Astrocyte of the spinal cord (primary cell): Measurements from ENCODE around the gene YY1.
"Not testable (repeated sequence)": the region's sequence is repeated elsewhere in the genome, so short reads cannot be mapped to it uniquely, and the experiment has no call there.

Experiments used
- DNase-seq: peaks from one replicate; pipeline ENCODE4 v3.0.0; 2011; ENCODE audit warnings: low read depth, low spot score
- H3K4me3 ChIP-seq: 2 replicates; pipeline ENCODE4 v1.5.1; 2011; ENCODE audit warnings: low read depth, mild to moderate bottlenecking, low read length, moderate library complexity
- CTCF ChIP-seq: IDR thresholded peaks from 2 replicates; pipeline ENCODE4 v1.5.1; 2012; ENCODE audit warnings: low read depth, mild to moderate bottlenecking, low read length, inconsistent platforms
- in situ Hi-C: cut with HindIII; loops from 2 replicates; pipeline ENCODE4 v1.10.0; 2017; ENCODE audit warnings: low sequenced_read_pairs

YY1 gene

GRCh38 chr14:100199240-100199860 lies 39.6 kb upstream of the YY1 start:
- no peak for DNase-seq
- no peak overlapping the region for H3K4me3 ChIP-seq
- in situ Hi-C loops = no loop called here
- TF ChIP-seq CTCF = no peak

- TF ChIP-seq CTCF = no peak
- in situ Hi-C loops = no loop called here
- DNase-seq = no peak
Measured at GRCh38 chr14:100200311-100200710, 38.6 kb upstream of the YY1 start.

GRCh38 chr14:100201701-100202100 lies 37.2 kb upstream of the YY1 start:
- in situ Hi-C loops = no loop called here
- no peak for DNase-seq
- TF ChIP-seq CTCF = no peak
- H3K4me3 ChIP-seq = no peak overlapping the region

More at GRCh38 chr14:100200311-100200710, 38.6 kb upstream of the YY1 start:
- H3K4me3 ChIP-seq = no peak overlapping the region

GRCh38 chr14:100202712-100203111 lies 36.2 kb upstream of the YY1 start:
- DNase-seq = no peak
- no peak overlapping the region for H3K4me3 ChIP-seq
- no peak for TF ChIP-seq CTCF
- in situ Hi-C loops = no loop called here

- in situ Hi-C loops = no loop called here
- DNase-seq = no peak
- no peak overlapping the region for H3K4me3 ChIP-seq
- no peak for TF ChIP-seq CTCF
Measured at GRCh38 chr14:100203146-100203545, 35.8 kb upstream of the YY1 start.

GRCh38 chr14:100203962-100204834 lies 34.7 kb upstream of the YY1 start:
- TF ChIP-seq CTCF = no peak
- no peak overlapping the region for H3K4me3 ChIP-seq
- in situ Hi-C loops = no loop called here
- DNase-seq = no peak

GRCh38 chr14:100204835-100205167 lies 34.1 kb upstream of the YY1 start:
- in situ Hi-C loops, DNase-seq, H3K4me3 ChIP-seq: not testable (repeated sequence)

GRCh38 chr14:100207588-100207987 lies 31.4 kb upstream of the YY1 start:
- DNase-seq, in situ Hi-C loops, H3K4me3 ChIP-seq: not testable (repeated sequence)

- in situ Hi-C loops, H3K4me3 ChIP-seq, DNase-seq: not testable (repeated sequence)
Measured at GRCh38 chr14:100208136-100208535, 30.8 kb upstream of the YY1 start.
